GM19328 (cell line): ENCODE data around the gene SSC4D.
A peak's percentile ranks its signal among the peaks of the same experiment; 100 is the strongest.
"Not testable (repeated sequence)": the region's sequence is repeated elsewhere in the genome, so short reads cannot be mapped to it uniquely, and the experiment has no call there.

Source experiments
- ATAC-seq: cut with Tn5 transposase; IDR thresholded peaks from one replicate; pipeline ENCODE4 v1.9.1; 2021; ENCODE audit warnings: mild to moderate bottlenecking, moderate library complexity; ENCODE audit not compliant: unreplicated experiment

The SSC4D gene

GRCh38 chr7:76387789-76388188, 21.7 kb downstream of the SSC4D start:
- ATAC-seq, result not testable (repeated sequence)

GRCh38 chr7:76386691-76387260, 22.7 kb downstream of the SSC4D start:
- no peak for ATAC-seq

- no peak for ATAC-seq
Measured at GRCh38 chr7:76383089-76383944, 26.2 kb downstream of the SSC4D start.

- ATAC-seq, result no peak
Measured at GRCh38 chr7:76381814-76382213, 27.7 kb downstream of the SSC4D start.

GRCh38 chr7:76380623-76380966, 28.9 kb downstream of the SSC4D start:
- no peak for ATAC-seq

GRCh38 chr7:76377186-76377918, 32.1 kb downstream of the SSC4D start:
- ATAC-seq, result no peak

- ATAC-seq, result no peak
Measured at GRCh38 chr7:76375251-76375650, 34.2 kb downstream of the SSC4D start.

- no peak for ATAC-seq
Measured at GRCh38 chr7:76372984-76373833, 36.3 kb downstream of the SSC4D start.

GRCh38 chr7:76371396-76371795, 38.1 kb downstream of the SSC4D start:
- no peak for ATAC-seq

GRCh38 chr7:76369018-76369417, 40.5 kb downstream of the SSC4D start:
- no peak for ATAC-seq

- ATAC-seq, result no peak
Measured at GRCh38 chr7:76368190-76368589, 41.3 kb downstream of the SSC4D start.

GRCh38 chr7:76364198-76364584, 45.3 kb downstream of the SSC4D start:
- no peak for ATAC-seq

GRCh38 chr7:76363754-76364153, 45.7 kb downstream of the SSC4D start:
- not testable (repeated sequence) for ATAC-seq

GRCh38 chr7:76359978-76360638, 49.4 kb downstream of the SSC4D start:
- no peak for ATAC-seq

- ATAC-seq, result peak; percentile 87
Measured at GRCh38 chr7:76359111-76359977, 50.2 kb downstream of the SSC4D start.

GRCh38 chr7:76358481-76359110, 50.9 kb downstream of the SSC4D start, which contains the start of gene YWHAG:
TSS of gene YWHAG (minus strand) at chr7:76358991. CDS start at chr7:76358808, 183 bp downstream.
- peak; percentile 61 for ATAC-seq

- ATAC-seq, result peak; percentile 7
Measured at GRCh38 chr7:76358011-76358480, 51.5 kb downstream of the SSC4D start.

- ATAC-seq, result no peak
Measured at GRCh38 chr7:76357475-76358010, 52.0 kb downstream of the SSC4D start.
